Keratinocyte (primary cell): Measurements from ENCODE around the gene IGSF6. TPM values are rescaled to one million over a fixed set of nuclear protein-coding genes. Genes with fewer than 3 reads are reported as not detected.
"Not testable (repeated sequence)": the region's sequence is repeated elsewhere in the genome, so short reads cannot be mapped to it uniquely, and the experiment has no call there.

ENCODE experiments used
- DNase-seq: peaks from one replicate; pipeline ENCODE4 v3.0.0-alpha.2; 2011; ENCODE audit warnings: low read depth, missing footprints, low spot score
- FAIRE-seq: peaks from 2 replicates; lab custom pipeline; 2011; peaks lifted over from hg19 to GRCh38; lab: Jason Lieb, UNC
- H2AFZ ChIP-seq: 2 replicates; pipeline ENCODE4 v1.6.0; 2012; ENCODE audit warnings: low read length, control low read depth, inconsistent platforms; ENCODE audit not compliant: control insufficient read depth
- H3K27ac ChIP-seq: 2 replicates; pipeline ENCODE4 v1.5.1; 2011; ENCODE audit warnings: low read length; ENCODE audit not compliant: control insufficient read depth, insufficient read depth
- H3K27me3 ChIP-seq: 3 replicates; pipeline ENCODE4 v1.6.0; 2011; ENCODE audit warnings: low read length; ENCODE audit not compliant: control insufficient read depth, insufficient read depth; ENCODE audit errors: extremely low read depth
- H3K36me3 ChIP-seq, 2 experiments: 2 replicates in 1 of 2; 3 replicates in 1 of 2; pipeline ENCODE4 v1.5.1; 2011; ENCODE audit warnings: low read length in 2 of 2, mild to moderate bottlenecking in 1 of 2; ENCODE audit not compliant: control insufficient read depth in 2 of 2, insufficient read depth in 2 of 2; ENCODE audit errors: extremely low read depth in 1 of 2
- H3K4me1 ChIP-seq: 3 replicates; pipeline ENCODE4 v1.5.1; 2011; ENCODE audit warnings: low read length; ENCODE audit not compliant: control insufficient read depth, insufficient read depth; ENCODE audit errors: extremely low read depth
- H3K4me2 ChIP-seq: 3 replicates; pipeline ENCODE4 v1.6.0; 2011; ENCODE audit warnings: low read depth, low read length; ENCODE audit not compliant: control insufficient read depth, insufficient read depth; ENCODE audit errors: extremely low read depth
- H3K4me3 ChIP-seq, 3 experiments: fragments of 200-600 bp in 1 of 3; sonication (generic) in 1 of 3; 2 replicates in 2 of 3; 3 replicates in 1 of 3; pipeline ENCODE4 v1.5.1; 2011 to 2016; ENCODE audit warnings: low read length in 3 of 3, mild to moderate bottlenecking in 3 of 3, control low read depth in 2 of 3, inconsistent platforms in 1 of 3, low read depth in 1 of 3, mixed read lengths in 1 of 3, mixed run types in 1 of 3, moderate library complexity in 1 of 3; ENCODE audit not compliant: control insufficient read depth in 2 of 3, insufficient read depth in 2 of 3; ENCODE audit errors: extremely low read depth in 1 of 3
- H3K79me2 ChIP-seq: 2 replicates; pipeline ENCODE4 v1.6.0; 2012; ENCODE audit warnings: low read length; ENCODE audit not compliant: control insufficient read depth, insufficient read depth
- H3K9ac ChIP-seq: 3 replicates; pipeline ENCODE4 v1.6.0; 2011; ENCODE audit warnings: low read length; ENCODE audit not compliant: control insufficient read depth, insufficient read depth; ENCODE audit errors: extremely low read depth
- H3K9me1 ChIP-seq: 3 replicates; pipeline ENCODE4 v1.6.0; 2011; ENCODE audit warnings: low read length; ENCODE audit not compliant: control insufficient read depth, insufficient read depth; ENCODE audit errors: extremely low read depth
- H3K9me3 ChIP-seq: 2 replicates; pipeline ENCODE4 v1.5.1; 2012; ENCODE audit warnings: low read depth, low read length; ENCODE audit not compliant: control insufficient read depth
- H4K20me1 ChIP-seq: 3 replicates; pipeline ENCODE4 v1.6.0; 2011; ENCODE audit warnings: low read length; ENCODE audit not compliant: control insufficient read depth, insufficient read depth; ENCODE audit errors: extremely low read depth
- EZH2 ChIP-seq: IDR thresholded peaks from one replicate; pipeline ENCODE4 v1.6.1; 2012; ENCODE audit warnings: inconsistent platforms, mild to moderate bottlenecking, low read length, moderate library complexity
- dilution Hi-C: fragments of 300-500 bp; cut with MboI; formaldehyde crosslinking; loops from one replicate; pipeline ENCODE4 v1.7.0; 2020; ENCODE audit warnings: low sequenced_read_pairs; ENCODE audit not compliant: extremely low pct_ligation_motif_present
- polyA plus RNA-seq, 5 experiments: library from polyadenylated mRNA; depleted of rRNA in 3 of 5; stranded (reverse) in 3 of 5; stranded (forward) in 1 of 5; unstranded in 1 of 5; fragments of >200 nt; gene quantifications; 1 replicate in 1 of 5; 2 replicates in 3 of 5; 3 replicates in 1 of 5; pipeline versions ENCODE4 v1.2.1 to v1.2.3, GENCODE V29; 2011 to 2012; ENCODE audit warnings: missing spikeins in 2 of 5, low read depth in 1 of 5, low replicate concordance in 1 of 5
- TF ChIP-seq, protein P1 (sequence below), 3 experiments: IDR thresholded peaks in 1 of 3; conservative IDR thresholded peaks in 1 of 3; optimal IDR thresholded peaks in 1 of 3; 2 replicates in 2 of 3; 3 replicates in 1 of 3; pipeline versions ENCODE3 to v1.5.1; 2011; ENCODE audit warnings: low read length in 3 of 3, mild to moderate bottlenecking in 3 of 3, moderate library complexity in 2 of 3, control low read depth in 1 of 3, inconsistent platforms in 1 of 3; ENCODE audit not compliant: insufficient read depth in 2 of 3; ENCODE audit errors: extremely low read depth in 1 of 3

IGSF6 gene
- polyA plus RNA-seq, 1 donor (not counting 4 experiments of a cell fraction or from before 2014, with no cell fraction given) = not detected

DNA sequence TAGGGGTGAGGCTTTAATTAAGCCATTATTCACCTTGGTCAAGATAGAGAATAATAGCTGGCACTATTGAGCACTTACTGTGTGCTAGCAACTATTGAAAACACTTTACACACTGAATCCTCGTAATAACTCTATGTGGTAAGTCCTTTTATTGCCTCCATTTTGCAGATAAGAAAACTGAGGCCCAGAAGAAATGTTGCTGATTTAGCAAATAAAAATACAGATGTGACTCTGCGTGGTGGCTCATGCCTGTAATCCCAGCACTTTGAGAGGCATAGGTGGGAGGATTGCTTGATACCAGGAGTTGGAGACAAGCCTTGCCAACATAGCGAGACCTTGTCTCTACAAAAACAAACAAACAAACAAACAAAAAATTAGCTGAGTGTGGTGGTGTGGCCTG lies 30.8 kb upstream of the IGSF6 start:
- H4K20me1 ChIP-seq = no peaks in the 10 kb centered on the region
- no peak overlapping the region for H2AFZ ChIP-seq
- H3K4me1 ChIP-seq = no peaks in the 10 kb centered on the region
- H3K79me2 ChIP-seq = no peaks in the 10 kb centered on the region
- no peak overlapping the region for H3K27ac ChIP-seq
- H3K4me2 ChIP-seq = no peak overlapping the region
- no peak overlapping the region for H3K4me3 ChIP-seq
- DNase-seq = no peak
- FAIRE-seq = no peak
- H3K9me1 ChIP-seq = no peaks in the 10 kb centered on the region
- no peaks in the 10 kb centered on the region for H3K36me3 ChIP-seq
- H3K9ac ChIP-seq = no peak overlapping the region
- no peaks in the 10 kb centered on the region for H3K27me3 ChIP-seq
- dilution Hi-C loops = no loop called here
- TF ChIP-seq EZH2 = no peak
- TF ChIP-seq, protein P1, sequence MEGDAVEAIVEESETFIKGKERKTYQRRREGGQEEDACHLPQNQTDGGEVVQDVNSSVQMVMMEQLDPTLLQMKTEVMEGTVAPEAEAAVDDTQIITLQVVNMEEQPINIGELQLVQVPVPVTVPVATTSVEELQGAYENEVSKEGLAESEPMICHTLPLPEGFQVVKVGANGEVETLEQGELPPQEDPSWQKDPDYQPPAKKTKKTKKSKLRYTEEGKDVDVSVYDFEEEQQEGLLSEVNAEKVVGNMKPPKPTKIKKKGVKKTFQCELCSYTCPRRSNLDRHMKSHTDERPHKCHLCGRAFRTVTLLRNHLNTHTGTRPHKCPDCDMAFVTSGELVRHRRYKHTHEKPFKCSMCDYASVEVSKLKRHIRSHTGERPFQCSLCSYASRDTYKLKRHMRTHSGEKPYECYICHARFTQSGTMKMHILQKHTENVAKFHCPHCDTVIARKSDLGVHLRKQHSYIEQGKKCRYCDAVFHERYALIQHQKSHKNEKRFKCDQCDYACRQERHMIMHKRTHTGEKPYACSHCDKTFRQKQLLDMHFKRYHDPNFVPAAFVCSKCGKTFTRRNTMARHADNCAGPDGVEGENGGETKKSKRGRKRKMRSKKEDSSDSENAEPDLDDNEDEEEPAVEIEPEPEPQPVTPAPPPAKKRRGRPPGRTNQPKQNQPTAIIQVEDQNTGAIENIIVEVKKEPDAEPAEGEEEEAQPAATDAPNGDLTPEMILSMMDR (optimal IDR thresholded peaks at IDR 0.05 in 1 of 3, IDR thresholded peaks at IDR 0.05 in 1 of 3, conservative IDR thresholded peaks at IDR 0.05 in 1 of 3; ENCODE audit: extremely low read depth in 1 of 3, insufficient read depth in 2 of 3, low read length in 3 of 3) = no peak
- H3K9me3 ChIP-seq = no peaks in the 10 kb centered on the region

DNA sequence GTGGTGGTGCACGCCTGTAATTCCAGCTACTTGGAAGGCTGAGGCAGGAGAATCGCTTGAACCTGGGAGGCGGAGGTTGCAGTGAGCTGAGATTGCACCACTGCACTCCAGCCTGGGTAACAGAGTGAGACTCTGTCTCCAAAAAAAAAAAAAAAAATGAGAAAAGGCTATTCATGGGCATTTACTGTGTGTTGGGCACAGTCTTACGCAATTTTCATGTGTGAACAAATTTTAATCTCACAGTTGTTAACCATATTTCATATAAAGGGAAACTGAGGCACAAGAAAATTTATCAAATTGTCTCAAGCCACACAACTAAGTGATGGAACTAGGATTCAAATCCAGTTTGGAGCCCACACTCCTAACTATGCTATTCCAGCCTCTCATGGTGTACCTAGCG lies 28.3 kb upstream of the IGSF6 start:
- H3K4me3 ChIP-seq, H4K20me1 ChIP-seq, H3K9ac ChIP-seq, H3K36me3 ChIP-seq, dilution Hi-C loops, H3K4me2 ChIP-seq, FAIRE-seq, H3K4me1 ChIP-seq, H3K79me2 ChIP-seq, H2AFZ ChIP-seq, H3K9me3 ChIP-seq, DNase-seq, H3K27ac ChIP-seq, H3K9me1 ChIP-seq, H3K27me3 ChIP-seq: not testable (repeated sequence)

DNA sequence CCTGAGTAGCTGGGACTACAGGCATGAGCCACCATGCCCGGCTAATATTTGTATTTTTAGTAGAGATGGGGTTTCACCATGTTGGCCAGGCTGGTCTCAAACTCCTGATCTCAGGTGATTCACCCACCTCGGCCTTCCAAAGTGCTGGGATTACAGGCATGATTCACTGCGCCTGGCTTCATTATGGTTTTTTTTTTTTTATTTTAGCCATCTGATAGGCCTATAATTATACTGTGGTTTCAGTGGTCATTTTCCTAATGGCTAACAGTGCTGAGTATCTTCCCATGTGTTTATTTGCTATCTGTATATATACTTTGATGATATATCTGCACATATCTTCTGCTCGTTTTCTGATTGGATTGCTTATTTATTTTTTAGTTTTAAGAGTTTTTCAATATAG lies 22.0 kb upstream of the IGSF6 start:
- H3K27ac ChIP-seq, H3K4me3 ChIP-seq, DNase-seq, H3K9me1 ChIP-seq, H3K4me1 ChIP-seq, H3K79me2 ChIP-seq, H3K27me3 ChIP-seq, H3K4me2 ChIP-seq, dilution Hi-C loops, FAIRE-seq, H3K9me3 ChIP-seq, H2AFZ ChIP-seq, H3K36me3 ChIP-seq, H4K20me1 ChIP-seq, H3K9ac ChIP-seq: not testable (repeated sequence)
